Erythroblast (primary cell): ENCODE data around the gene HOXC6.

ENCODE experiments used
- GATA1 ChIP-seq: IDR thresholded peaks from 2 replicates; pipeline ENCODE4 v1.6.1; 2011; ENCODE audit warnings: low read depth, mild to moderate bottlenecking, control low read depth, low read length, moderate library complexity
- POLR2A ChIP-seq: IDR thresholded peaks from 2 replicates; pipeline ENCODE4 v1.6.1; 2011; ENCODE audit warnings: mild to moderate bottlenecking, low read length

DNA sequence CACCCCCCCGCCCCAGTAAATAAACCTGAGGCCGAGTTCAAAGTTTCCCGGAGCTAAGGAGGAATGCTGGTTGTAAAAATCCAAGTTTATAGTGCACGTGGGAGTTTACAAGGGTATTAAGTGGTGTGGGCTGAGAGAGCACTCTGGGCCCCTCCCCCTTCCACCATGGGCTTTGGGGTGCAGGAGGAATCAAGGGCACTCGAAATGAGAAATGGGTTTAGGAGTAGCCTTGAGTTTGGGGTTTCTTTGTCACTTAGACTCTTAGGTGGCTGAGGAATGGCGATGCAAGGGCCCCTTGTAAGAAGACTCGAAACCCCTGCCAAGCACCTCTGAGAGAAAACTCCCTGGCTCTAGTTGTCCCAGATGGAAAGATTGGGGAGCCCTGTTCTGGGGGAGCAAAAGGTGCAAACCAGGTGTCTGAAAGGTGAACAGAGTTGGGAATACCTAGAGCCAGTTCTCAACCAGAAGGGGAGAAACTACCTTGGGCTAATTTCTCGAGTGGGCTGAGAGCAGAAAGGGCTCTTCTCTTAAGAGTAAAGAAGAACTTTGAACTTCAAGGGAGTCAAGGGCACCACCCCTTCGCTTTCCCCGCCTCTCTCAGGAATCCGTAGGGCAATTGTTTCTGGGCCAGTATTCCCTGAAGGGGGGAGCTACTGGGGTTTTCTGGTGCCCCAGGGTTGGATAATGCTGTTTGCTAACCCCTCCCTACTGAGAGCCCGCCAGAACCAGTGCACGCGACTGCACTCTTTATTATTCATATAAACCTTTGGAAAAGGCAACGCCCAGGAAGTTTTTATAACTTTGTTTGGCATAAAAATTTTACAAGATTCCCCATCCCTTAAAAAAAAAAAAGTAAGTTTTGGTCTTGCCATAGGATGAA is 49.5 kb upstream of the HOXC6 start:
- TF ChIP-seq POLR2A (no peak), GATA1 (no peak)
